Astrocyte (in vitro differentiated cells and primary cell): ENCODE results near the gene LSMEM2. TPM values are rescaled to one million over a fixed set of nuclear protein-coding genes. Genes with fewer than 3 reads are reported as not detected.
A peak's percentile ranks its signal among the peaks of the same experiment; 100 is the strongest.

Experiments used
- DNase-seq: peaks from one replicate; pipeline ENCODE4 v3.0.0-alpha.2; 2010; ENCODE audit warnings: low read depth
- FAIRE-seq: peaks from 2 replicates; lab custom pipeline; 2011; peaks lifted over from hg19 to GRCh38; lab: Jason Lieb, UNC
- H2AFZ ChIP-seq: 2 replicates; pipeline ENCODE4 v1.6.0; 2012; ENCODE audit warnings: low read depth, low read length, inconsistent platforms
- H3K27ac ChIP-seq: 2 replicates; pipeline ENCODE4 v1.5.1; 2011; ENCODE audit warnings: low read depth, low read length, inconsistent platforms
- H3K27me3 ChIP-seq: 2 replicates; pipeline ENCODE4 v1.6.0; 2011; ENCODE audit warnings: low read length, inconsistent platforms; ENCODE audit not compliant: insufficient read depth
- H3K36me3 ChIP-seq: 2 replicates; pipeline ENCODE4 v1.5.1; 2011; ENCODE audit warnings: low read length, inconsistent platforms; ENCODE audit not compliant: insufficient read depth
- H3K4me1 ChIP-seq: 2 replicates; pipeline ENCODE4 v1.5.1; 2011; ENCODE audit warnings: low read length, inconsistent platforms; ENCODE audit not compliant: insufficient read depth
- H3K4me2 ChIP-seq: 2 replicates; pipeline ENCODE4 v1.6.0; 2012; ENCODE audit warnings: low read length, inconsistent platforms
- H3K4me3 ChIP-seq: 2 replicates; pipeline ENCODE4 v1.5.1; 2011; ENCODE audit warnings: low read depth, mild to moderate bottlenecking, low read length, inconsistent platforms; ENCODE audit not compliant: insufficient read depth
- H3K79me2 ChIP-seq: 2 replicates; pipeline ENCODE4 v1.6.0; 2012; ENCODE audit warnings: mild to moderate bottlenecking, low read length, inconsistent platforms; ENCODE audit not compliant: insufficient read depth
- H3K9ac ChIP-seq: 2 replicates; pipeline ENCODE4 v1.6.0; 2012; ENCODE audit warnings: mild to moderate bottlenecking, low read length, inconsistent platforms
- H3K9me3 ChIP-seq: 2 replicates; pipeline ENCODE4 v1.5.1; 2012; ENCODE audit warnings: low read depth, mild to moderate bottlenecking, low read length, inconsistent platforms; ENCODE audit not compliant: insufficient read depth
- H4K20me1 ChIP-seq: 2 replicates; pipeline ENCODE4 v1.6.0; 2012; ENCODE audit warnings: low read length, inconsistent platforms; ENCODE audit not compliant: insufficient read depth
- H3K27ac Mint-ChIP-seq: one replicate; pipeline ENCODE4 v1.8.0; 2021; ENCODE audit warnings: mild to moderate bottlenecking, mixed read lengths; ENCODE audit not compliant: unreplicated experiment
- H3K27me3 Mint-ChIP-seq: one replicate; pipeline ENCODE4 v1.8.0; 2021; ENCODE audit warnings: low read depth, mixed read lengths; ENCODE audit not compliant: unreplicated experiment
- H3K36me3 Mint-ChIP-seq: one replicate; pipeline ENCODE4 v1.8.0; 2021; ENCODE audit warnings: low read depth, mixed read lengths; ENCODE audit not compliant: unreplicated experiment
- H3K4me1 Mint-ChIP-seq: one replicate; pipeline ENCODE4 v1.8.0; 2021; ENCODE audit warnings: low read depth, mixed read lengths; ENCODE audit not compliant: unreplicated experiment
- H3K4me3 Mint-ChIP-seq: one replicate; pipeline ENCODE4 v1.8.0; 2021; ENCODE audit warnings: mild to moderate bottlenecking, moderate library complexity, mixed read lengths; ENCODE audit not compliant: unreplicated experiment
- H3K9me3 Mint-ChIP-seq: one replicate; pipeline ENCODE4 v1.8.0; 2021; ENCODE audit warnings: mild to moderate bottlenecking, mixed read lengths; ENCODE audit not compliant: unreplicated experiment
- EZH2 ChIP-seq: IDR thresholded peaks from 2 replicates; pipeline ENCODE4 v1.6.1; 2012; ENCODE audit warnings: mild to moderate bottlenecking, low read length, inconsistent platforms; ENCODE audit not compliant: insufficient read depth
- total RNA-seq: library from RNA; stranded (reverse); gene quantifications from 2 replicates; pipeline ENCODE4 v1.2.1, GENCODE V29; 2021
- TF ChIP-seq, protein P1 (sequence below): IDR thresholded peaks from 2 replicates; pipeline ENCODE4 v1.5.1; 2011; ENCODE audit warnings: low read depth, mild to moderate bottlenecking, inconsistent platforms, low read length, moderate library complexity; ENCODE audit not compliant: insufficient read depth

LSMEM2 gene
- total RNA-seq, 1 donor from 2014 or later = 0.30 TPM

DNA sequence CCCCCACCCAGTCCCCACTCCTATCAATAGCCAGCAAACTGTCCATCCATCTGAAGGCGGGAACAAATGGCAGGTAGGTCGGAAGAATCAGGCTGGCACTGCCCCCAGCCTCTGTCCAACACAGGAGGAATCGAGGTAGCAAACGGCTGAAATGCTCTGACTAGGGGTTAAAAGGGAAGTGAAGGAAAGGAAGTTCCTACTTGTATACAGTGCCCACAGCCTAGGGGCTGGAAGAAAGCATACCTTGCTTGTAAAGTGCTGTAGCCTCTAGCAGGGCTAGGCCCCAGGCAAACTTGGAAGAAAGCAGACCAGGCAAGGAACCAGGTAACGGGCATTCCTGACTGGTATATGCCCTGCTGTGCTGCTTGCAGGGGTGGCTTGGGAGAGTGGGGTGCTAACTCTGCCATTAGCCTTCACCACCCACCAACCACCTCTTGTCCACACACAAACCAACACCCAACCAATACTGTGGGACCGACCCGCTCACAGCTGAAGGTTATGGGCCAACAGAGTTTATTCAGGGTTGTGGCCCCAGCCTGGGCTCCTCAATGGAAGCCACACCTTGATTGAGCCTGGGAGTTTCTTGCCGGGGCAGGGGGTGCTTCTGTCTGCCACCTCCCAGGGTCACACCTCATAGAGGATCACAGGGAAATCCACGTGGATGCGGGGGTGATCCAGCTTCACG, 46.8 kb downstream of the LSMEM2 start:
- Histone ChIP-seq H3K27me3 (no peaks in the 10 kb centered on the region), H3K4me1 (peaks cover 21% of the 10 kb centered on the region), H3K79me2 (peaks cover 36% of the 10 kb centered on the region), H3K9ac (no peak overlapping the region), H2AFZ (no peak overlapping the region), H3K4me2 (no peak overlapping the region), H4K20me1 (peaks cover 14% of the 10 kb centered on the region), H3K9me3 (no peaks in the 10 kb centered on the region), H3K27ac (no peak overlapping the region), H3K4me3 (no peak overlapping the region), H3K36me3 (peaks cover 18% of the 10 kb centered on the region)
- Mint-ChIP-seq H3K27me3 (no peaks in the 10 kb centered on the region), H3K9me3 (no peaks in the 10 kb centered on the region), H3K4me1 (peaks cover 14% of the 10 kb centered on the region), H3K27ac (peak overlapping the region; percentile 34), H3K36me3 (peaks cover 5% of the 10 kb centered on the region), H3K4me3 (no peak overlapping the region)
- DNase-seq (no peak), FAIRE-seq (no peak)
- TF ChIP-seq, protein P1, sequence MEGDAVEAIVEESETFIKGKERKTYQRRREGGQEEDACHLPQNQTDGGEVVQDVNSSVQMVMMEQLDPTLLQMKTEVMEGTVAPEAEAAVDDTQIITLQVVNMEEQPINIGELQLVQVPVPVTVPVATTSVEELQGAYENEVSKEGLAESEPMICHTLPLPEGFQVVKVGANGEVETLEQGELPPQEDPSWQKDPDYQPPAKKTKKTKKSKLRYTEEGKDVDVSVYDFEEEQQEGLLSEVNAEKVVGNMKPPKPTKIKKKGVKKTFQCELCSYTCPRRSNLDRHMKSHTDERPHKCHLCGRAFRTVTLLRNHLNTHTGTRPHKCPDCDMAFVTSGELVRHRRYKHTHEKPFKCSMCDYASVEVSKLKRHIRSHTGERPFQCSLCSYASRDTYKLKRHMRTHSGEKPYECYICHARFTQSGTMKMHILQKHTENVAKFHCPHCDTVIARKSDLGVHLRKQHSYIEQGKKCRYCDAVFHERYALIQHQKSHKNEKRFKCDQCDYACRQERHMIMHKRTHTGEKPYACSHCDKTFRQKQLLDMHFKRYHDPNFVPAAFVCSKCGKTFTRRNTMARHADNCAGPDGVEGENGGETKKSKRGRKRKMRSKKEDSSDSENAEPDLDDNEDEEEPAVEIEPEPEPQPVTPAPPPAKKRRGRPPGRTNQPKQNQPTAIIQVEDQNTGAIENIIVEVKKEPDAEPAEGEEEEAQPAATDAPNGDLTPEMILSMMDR = no peak
- TF ChIP-seq EZH2 = no peak

DNA sequence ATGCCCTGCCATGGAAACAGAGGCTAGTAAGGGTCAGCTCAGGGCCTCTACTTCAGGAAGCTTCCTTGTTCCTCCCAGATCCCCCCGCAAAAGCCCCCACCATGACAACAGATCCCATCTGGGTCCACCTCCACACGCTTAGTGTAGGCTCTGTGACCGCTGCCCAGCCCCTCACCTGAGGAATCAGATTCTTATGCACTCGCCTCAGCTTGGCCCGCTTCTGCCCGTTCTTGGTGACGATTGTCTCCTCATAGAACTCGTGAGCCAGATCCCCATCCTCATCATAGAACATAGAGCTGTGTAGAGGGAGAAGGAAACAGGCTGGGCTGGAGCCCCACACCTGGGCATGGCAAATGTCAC, 47.3 kb downstream of the LSMEM2 start:
- H2AFZ ChIP-seq = no peak overlapping the region

More for the DNA sequence above, 47.3 kb downstream of the LSMEM2 start:
- no peaks in the 10 kb centered on the region for H3K9me3 ChIP-seq
- H3K79me2 ChIP-seq = peaks cover 36% of the 10 kb centered on the region
- no peaks in the 10 kb centered on the region for H3K27me3 Mint-ChIP-seq
- FAIRE-seq (no peak), DNase-seq (no peak)
- peaks cover 10% of the 10 kb centered on the region for H3K36me3 Mint-ChIP-seq
- H4K20me1 ChIP-seq = peaks cover 18% of the 10 kb centered on the region
- no peak overlapping the region for H3K9ac ChIP-seq
- H3K4me3 ChIP-seq = no peak overlapping the region
- H3K4me1 Mint-ChIP-seq = peaks cover 14% of the 10 kb centered on the region
- no peak overlapping the region for H3K4me2 ChIP-seq
- H3K4me3 Mint-ChIP-seq = peak overlapping the region; percentile 94
- no peak overlapping the region for H3K27ac ChIP-seq
- no peaks in the 10 kb centered on the region for H3K9me3 Mint-ChIP-seq
- H3K27ac Mint-ChIP-seq = peak overlapping the region; percentile 34
- TF ChIP-seq EZH2 = no peak
- TF ChIP-seq, protein P1 = no peak
- H3K27me3 ChIP-seq = no peaks in the 10 kb centered on the region
- peaks cover 23% of the 10 kb centered on the region for H3K36me3 ChIP-seq
- H3K4me1 ChIP-seq = peaks cover 20% of the 10 kb centered on the region
